H1 (cell line): Measurements from ENCODE around the gene CDCA7L. TPM values are rescaled to one million over a fixed set of nuclear protein-coding genes. Genes with fewer than 3 reads are reported as not detected.

Experiments
- CEBPB ChIP-seq: IDR thresholded peaks from 2 replicates; pipeline ENCODE4 v1.6.1; 2012; ENCODE audit warnings: low read depth, low read length
- CTCF ChIP-seq, 3 experiments: IDR thresholded peaks; 1 replicate in 2 of 3; 2 replicates in 1 of 3; pipeline versions ENCODE4 v1.5.1 to v1.6.1; 2011; ENCODE audit warnings: low read length in 3 of 3, mild to moderate bottlenecking in 3 of 3, inconsistent platforms in 2 of 3, low read depth in 1 of 3, moderate library complexity in 1 of 3; ENCODE audit not compliant: insufficient read depth in 1 of 3; ENCODE audit errors: control extremely low read depth in 1 of 3
- RFX5 ChIP-seq: IDR thresholded peaks from 2 replicates; pipeline ENCODE4 v1.6.1; 2011; ENCODE audit warnings: low read depth, low read length, improper control_type of control experiment, borderline replicate concordance
- RNF2 ChIP-seq: fragments of 200-900, 300-1000 bp; sonication (generic); IDR thresholded peaks from 2 replicates; pipeline ENCODE4 v1.7.1; 2016; ENCODE audit warnings: borderline replicate concordance, low read depth, mild to moderate bottlenecking, antibody characterized with exemption, low read length; ENCODE audit not compliant: poor library complexity, severe bottlenecking; ENCODE audit errors: missing control alignments
- SUZ12 ChIP-seq: fragments of 200-600 bp; sonication (generic); IDR thresholded peaks from 2 replicates; pipeline ENCODE4 v1.6.1; 2012; ENCODE audit warnings: mild to moderate bottlenecking, inconsistent platforms, low read length, moderate library complexity, mixed read lengths
- USF2 ChIP-seq: IDR thresholded peaks from 2 replicates; pipeline ENCODE4 v1.6.1; 2011; ENCODE audit warnings: low read length, improper control_type of control experiment
- polyA plus RNA-seq, 7 experiments: library from polyadenylated mRNA; depleted of rRNA in 3 of 7; stranded (reverse) in 5 of 7; unstranded in 2 of 7; fragments of >200 nt in 5 of 7; fragments of 200-250 nt in 2 of 7; gene quantifications; 1 replicate in 5 of 7; 2 replicates in 1 of 7; 4 replicates in 1 of 7; pipeline versions ENCODE4 v1.2.1 to v1.2.3, GENCODE V29; 2011 to 2013; ENCODE audit warnings: missing spikeins in 2 of 7, mixed read lengths in 2 of 7
- total RNA-seq: library from RNA; stranded (reverse); fragmentation: NEBNext Ultra II Directional; extraction: Animal tissue kit (Norgen Biotek cat#: 25700); gene quantifications from 2 replicates; pipeline ENCODE4 v1.2.1, GENCODE V29; 2021
- TF ChIP-seq, protein P1 (sequence below): fragments of 300-600 bp; sonication (generic); IDR thresholded peaks from 2 replicates; pipeline ENCODE4 v1.7.1; 2012; ENCODE audit warnings: low read length, moderate library complexity, mild to moderate bottlenecking, inconsistent platforms; ENCODE audit not compliant: insufficient replicate concordance

Gene CDCA7L
- total and polyA plus RNA-seq, 2 of the 8 experiments (the other 6 are each of a cell fraction or from before 2014, with no cell fraction given): 93.8 to 168 TPM

- TF ChIP-seq, protein P1, sequence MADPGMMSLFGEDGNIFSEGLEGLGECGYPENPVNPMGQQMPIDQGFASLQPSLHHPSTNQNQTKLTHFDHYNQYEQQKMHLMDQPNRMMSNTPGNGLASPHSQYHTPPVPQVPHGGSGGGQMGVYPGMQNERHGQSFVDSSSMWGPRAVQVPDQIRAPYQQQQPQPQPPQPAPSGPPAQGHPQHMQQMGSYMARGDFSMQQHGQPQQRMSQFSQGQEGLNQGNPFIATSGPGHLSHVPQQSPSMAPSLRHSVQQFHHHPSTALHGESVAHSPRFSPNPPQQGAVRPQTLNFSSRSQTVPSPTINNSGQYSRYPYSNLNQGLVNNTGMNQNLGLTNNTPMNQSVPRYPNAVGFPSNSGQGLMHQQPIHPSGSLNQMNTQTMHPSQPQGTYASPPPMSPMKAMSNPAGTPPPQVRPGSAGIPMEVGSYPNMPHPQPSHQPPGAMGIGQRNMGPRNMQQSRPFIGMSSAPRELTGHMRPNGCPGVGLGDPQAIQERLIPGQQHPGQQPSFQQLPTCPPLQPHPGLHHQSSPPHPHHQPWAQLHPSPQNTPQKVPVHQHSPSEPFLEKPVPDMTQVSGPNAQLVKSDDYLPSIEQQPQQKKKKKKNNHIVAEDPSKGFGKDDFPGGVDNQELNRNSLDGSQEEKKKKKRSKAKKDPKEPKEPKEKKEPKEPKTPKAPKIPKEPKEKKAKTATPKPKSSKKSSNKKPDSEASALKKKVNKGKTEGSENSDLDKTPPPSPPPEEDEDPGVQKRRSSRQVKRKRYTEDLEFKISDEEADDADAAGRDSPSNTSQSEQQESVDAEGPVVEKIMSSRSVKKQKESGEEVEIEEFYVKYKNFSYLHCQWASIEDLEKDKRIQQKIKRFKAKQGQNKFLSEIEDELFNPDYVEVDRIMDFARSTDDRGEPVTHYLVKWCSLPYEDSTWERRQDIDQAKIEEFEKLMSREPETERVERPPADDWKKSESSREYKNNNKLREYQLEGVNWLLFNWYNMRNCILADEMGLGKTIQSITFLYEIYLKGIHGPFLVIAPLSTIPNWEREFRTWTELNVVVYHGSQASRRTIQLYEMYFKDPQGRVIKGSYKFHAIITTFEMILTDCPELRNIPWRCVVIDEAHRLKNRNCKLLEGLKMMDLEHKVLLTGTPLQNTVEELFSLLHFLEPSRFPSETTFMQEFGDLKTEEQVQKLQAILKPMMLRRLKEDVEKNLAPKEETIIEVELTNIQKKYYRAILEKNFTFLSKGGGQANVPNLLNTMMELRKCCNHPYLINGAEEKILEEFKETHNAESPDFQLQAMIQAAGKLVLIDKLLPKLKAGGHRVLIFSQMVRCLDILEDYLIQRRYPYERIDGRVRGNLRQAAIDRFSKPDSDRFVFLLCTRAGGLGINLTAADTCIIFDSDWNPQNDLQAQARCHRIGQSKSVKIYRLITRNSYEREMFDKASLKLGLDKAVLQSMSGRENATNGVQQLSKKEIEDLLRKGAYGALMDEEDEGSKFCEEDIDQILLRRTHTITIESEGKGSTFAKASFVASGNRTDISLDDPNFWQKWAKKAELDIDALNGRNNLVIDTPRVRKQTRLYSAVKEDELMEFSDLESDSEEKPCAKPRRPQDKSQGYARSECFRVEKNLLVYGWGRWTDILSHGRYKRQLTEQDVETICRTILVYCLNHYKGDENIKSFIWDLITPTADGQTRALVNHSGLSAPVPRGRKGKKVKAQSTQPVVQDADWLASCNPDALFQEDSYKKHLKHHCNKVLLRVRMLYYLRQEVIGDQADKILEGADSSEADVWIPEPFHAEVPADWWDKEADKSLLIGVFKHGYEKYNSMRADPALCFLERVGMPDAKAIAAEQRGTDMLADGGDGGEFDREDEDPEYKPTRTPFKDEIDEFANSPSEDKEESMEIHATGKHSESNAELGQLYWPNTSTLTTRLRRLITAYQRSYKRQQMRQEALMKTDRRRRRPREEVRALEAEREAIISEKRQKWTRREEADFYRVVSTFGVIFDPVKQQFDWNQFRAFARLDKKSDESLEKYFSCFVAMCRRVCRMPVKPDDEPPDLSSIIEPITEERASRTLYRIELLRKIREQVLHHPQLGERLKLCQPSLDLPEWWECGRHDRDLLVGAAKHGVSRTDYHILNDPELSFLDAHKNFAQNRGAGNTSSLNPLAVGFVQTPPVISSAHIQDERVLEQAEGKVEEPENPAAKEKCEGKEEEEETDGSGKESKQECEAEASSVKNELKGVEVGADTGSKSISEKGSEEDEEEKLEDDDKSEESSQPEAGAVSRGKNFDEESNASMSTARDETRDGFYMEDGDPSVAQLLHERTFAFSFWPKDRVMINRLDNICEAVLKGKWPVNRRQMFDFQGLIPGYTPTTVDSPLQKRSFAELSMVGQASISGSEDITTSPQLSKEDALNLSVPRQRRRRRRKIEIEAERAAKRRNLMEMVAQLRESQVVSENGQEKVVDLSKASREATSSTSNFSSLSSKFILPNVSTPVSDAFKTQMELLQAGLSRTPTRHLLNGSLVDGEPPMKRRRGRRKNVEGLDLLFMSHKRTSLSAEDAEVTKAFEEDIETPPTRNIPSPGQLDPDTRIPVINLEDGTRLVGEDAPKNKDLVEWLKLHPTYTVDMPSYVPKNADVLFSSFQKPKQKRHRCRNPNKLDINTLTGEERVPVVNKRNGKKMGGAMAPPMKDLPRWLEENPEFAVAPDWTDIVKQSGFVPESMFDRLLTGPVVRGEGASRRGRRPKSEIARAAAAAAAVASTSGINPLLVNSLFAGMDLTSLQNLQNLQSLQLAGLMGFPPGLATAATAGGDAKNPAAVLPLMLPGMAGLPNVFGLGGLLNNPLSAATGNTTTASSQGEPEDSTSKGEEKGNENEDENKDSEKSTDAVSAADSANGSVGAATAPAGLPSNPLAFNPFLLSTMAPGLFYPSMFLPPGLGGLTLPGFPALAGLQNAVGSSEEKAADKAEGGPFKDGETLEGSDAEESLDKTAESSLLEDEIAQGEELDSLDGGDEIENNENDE: no peak
- no peak for TF ChIP-seq RNF2
- no peak for TF ChIP-seq CTCF (IDR thresholded peaks at IDR 0.05; ENCODE audit: control extremely low read depth in 1 of 3, insufficient read depth in 1 of 3, low read depth in 1 of 3, low read length in 3 of 3)
- no peak for TF ChIP-seq SUZ12
- TF ChIP-seq CEBPB: no peak
- TF ChIP-seq RFX5: no peak
- no peak for TF ChIP-seq USF2
These were observed 24.8 kb downstream of the CDCA7L start (continued) for GRCh38 chr7:21920936-21921335.
